DND-41 (cell line): Measurements from ENCODE around the gene PTGER1.
"Not testable (repeated sequence)": the region's sequence is repeated elsewhere in the genome, so short reads cannot be mapped to it uniquely, and the experiment has no call there.

ENCODE experiments used
- CTCF ChIP-seq: IDR thresholded peaks from 2 replicates; pipeline ENCODE4 v1.5.1; 2012; ENCODE audit warnings: borderline replicate concordance, low read length, moderate library complexity, mild to moderate bottlenecking; ENCODE audit not compliant: poor library complexity, severe bottlenecking; ENCODE audit errors: extremely low read depth
- EZH2 ChIP-seq: IDR thresholded peaks from 3 replicates; pipeline ENCODE4 v1.6.1; 2012; ENCODE audit warnings: borderline replicate concordance, low read depth, mild to moderate bottlenecking, moderate library complexity, low read length, inconsistent platforms; ENCODE audit not compliant: severe bottlenecking

DNA sequence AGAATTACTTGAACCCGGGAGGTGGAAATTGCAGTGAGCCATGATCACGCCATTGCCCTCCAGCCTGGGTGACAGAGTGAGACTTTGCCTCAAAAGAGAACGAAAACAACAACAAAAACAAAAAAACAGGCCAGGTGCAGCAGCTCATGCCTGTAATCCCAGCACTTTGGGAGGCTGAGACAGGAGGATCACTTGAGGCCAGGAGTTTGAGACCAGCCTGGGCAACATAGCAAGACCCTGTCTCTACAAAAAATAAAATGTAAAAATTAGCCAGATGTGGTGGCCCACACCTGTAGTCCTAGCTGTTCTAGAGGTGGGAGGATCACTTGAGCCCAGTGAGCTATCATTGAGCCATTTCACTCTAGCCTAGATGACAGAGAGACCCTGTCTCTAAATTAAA, 22.9 kb downstream of the PTGER1 start:
- not testable (repeated sequence) for TF ChIP-seq CTCF, EZH2
